ENCODE results near the gene SIX2.

SIX2 gene

DNA sequence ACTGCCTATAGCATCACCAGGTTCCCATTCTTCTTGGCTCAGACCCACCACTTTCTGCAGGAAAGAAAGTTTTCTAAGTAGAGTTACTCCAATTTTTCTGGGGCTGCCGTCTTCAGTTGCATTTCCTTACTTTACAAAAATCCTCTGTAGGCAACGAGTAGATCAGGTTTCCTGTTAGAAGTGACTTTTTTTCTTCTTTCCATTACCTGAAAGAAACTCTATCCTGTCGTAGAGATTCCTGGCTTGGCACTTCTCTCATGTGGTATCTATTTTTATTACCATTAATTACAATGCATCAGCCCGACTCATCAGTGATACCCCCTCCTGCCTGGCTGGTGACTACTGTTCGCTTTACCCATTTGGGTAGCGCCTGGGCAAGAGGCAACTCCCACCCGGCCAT is 5.6 kb upstream of the SIX2 start:
- no peak for DNase-seq

DNA sequence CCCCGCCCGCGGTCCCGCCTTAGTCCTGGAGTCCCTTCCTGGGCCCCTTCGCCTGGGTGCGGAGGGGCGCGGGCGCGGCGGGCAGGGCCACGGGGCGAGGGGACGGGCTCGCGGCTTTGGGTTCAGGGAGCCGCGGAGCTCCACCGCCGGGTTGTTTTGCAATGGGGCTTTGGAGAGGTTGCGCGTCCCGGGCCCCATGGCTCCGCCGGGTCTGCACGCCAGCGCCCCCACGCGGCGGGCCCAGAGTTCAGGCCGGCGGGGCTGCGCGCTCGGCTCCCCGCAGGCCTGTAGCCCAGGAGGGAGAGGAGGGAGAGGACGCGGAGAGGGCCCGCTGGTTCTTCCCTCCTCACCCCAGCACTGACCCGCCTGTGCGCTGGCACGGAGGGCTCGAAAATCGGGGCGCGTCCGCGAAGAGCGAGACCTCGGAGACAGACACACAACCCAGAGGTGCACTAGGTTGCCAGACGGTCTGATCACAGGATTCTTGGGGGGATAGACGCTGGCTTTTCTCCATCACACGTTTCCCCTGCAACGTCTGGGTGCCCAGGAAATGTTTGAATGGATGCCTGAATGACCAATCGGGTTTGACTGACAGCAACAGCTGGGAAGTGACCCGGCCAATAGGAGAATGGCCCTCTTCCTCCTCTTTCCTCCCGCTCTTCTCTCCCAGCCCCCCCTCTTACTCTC is 4.9 kb upstream of the SIX2 start:
- DNase-seq = peak; percentile 26

DNA sequence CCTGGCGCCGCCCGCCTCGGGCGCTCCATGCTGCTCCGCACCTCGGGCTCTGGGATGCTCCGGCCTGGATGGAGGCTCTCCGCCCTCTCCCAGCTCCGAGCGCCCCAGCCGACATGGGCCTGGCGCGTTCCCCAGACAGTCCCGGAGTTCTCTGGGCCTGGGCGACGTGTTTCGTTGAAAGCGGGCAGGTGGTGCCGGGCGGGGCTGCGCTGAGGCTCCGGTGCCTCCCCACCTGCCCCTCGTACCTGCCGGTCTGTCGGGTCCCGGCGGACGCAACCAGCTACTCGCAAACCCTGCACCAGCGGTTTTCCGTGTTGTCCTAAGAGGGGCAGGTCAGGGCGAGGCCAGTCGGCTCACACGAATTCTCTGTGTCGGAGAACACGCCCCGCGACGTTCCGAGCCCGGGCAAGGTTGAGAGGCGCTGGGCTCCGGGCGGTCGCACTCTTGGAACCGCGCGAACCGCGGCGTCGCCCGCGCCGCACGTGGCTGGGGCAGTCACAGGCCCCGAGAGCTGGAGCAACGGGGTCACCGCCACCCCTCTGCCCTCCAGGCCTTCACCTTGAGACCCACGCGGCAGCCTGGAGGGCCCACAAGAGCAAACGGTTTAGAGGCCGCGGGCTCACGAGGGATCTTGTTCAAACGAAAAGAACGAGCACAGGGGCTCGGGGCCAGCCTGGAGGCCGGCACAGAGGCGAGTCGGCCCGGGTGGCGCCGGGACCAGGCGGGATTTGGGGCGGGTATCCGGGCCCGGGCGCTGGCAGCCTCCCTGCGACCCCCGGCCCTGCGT is 4.2 kb upstream of the SIX2 start:
- DNase-seq = no peak

DNA sequence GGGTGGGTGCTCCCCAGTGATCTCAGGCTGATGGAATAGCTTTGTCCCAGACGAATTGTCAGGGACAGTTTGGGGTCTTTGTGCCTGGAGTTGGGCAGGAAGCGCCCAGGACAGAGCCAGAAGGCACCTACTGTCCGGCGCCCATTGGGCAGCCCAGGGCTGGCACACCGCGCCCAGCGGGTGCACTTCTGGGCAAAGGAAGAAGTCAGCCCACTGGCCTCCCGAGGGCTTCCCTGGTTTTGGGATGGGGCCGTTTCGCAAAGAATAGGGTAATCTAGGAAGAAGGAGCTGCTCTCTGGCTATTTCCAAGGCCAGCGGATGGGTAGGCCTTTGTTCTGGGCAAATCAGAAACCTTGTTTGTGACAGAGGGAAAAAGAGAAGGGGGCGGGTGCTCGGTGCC is 3.5 kb upstream of the SIX2 start:
- no peak for DNase-seq

DNA sequence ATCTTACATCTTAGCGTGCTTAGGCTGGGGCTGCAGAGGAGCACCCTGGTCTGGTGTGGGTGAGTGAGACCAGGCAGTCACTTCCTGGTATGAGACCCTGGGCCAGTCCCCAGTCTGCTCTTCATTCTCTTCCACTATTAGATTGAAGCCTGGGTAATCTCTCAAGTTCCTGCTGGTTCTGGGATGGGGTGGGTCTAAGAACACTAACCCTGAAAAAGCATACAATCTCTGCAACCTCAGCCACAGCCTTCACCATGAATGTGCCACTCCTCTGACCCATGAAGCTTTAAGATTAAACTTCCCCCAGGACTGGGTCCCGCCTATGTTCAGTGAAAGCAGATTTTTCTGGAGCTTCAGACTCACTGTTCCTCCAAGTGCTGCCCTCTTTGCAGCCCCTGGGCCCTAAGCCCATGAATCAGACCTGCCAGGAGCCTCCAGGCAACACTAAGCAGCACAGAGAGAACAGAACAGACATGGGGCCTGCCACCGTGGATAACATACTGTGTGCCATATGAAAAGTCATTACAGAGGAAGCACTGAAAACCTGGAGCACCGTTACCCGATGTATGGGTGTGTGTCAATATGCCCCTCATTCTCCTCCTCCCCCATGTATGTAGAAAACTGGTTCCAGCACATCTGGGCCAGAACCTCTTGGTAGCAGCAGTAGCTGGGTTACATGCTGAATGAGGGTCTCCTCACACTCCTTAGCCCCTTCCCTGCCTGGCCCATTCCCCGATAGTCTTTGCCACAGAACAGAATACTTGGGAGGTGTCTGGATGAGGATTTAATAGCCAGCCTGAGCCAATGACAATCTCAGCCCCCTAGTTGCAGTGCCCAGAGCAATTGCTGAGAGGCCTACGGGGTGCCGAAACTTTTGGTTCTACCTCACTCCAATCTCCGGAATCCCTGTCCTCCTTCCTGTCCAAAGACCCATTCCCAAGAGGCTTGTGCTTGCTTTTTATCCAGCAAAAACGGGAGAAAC is 2.7 kb upstream of the SIX2 start:
- DNase-seq = no peak

DNA sequence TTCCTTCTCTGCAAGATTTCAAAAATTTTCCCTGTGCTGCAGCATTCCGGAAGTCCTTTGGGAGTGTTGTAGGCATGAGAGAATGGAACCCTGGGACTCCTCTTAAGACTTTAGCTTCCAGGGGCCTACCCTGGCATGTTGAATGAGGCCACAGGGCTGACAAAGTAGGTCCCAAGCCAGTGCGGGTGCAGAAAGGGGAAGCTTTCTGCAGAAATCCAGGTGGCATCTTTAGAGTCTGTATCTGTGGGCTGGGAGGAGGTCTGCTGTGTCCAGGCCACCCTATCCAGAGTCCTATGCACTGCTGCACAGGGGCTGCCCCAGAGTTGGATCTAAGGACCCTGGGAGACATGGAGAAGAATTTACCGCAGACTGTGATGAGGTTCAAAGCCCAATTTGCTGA is 1.9 kb upstream of the SIX2 start:
- DNase-seq = no peak

DNA sequence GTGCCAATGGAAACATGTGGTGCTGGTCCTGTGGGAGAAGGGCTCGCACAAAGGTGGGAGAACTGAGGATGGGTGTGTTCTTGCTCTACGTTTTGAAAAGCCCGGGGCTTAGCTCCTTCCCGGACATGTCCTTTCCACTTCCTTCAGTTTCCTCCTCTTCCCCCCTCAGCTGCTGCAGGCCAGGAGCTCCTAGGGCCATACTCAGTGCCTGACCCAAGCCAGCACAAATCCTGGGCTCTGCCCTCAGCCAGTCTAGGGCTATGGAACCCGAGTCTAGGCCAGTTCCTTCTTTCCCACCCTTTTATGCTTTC is 1.4 kb upstream of the SIX2 start:
- DNase-seq = no peak

DNA sequence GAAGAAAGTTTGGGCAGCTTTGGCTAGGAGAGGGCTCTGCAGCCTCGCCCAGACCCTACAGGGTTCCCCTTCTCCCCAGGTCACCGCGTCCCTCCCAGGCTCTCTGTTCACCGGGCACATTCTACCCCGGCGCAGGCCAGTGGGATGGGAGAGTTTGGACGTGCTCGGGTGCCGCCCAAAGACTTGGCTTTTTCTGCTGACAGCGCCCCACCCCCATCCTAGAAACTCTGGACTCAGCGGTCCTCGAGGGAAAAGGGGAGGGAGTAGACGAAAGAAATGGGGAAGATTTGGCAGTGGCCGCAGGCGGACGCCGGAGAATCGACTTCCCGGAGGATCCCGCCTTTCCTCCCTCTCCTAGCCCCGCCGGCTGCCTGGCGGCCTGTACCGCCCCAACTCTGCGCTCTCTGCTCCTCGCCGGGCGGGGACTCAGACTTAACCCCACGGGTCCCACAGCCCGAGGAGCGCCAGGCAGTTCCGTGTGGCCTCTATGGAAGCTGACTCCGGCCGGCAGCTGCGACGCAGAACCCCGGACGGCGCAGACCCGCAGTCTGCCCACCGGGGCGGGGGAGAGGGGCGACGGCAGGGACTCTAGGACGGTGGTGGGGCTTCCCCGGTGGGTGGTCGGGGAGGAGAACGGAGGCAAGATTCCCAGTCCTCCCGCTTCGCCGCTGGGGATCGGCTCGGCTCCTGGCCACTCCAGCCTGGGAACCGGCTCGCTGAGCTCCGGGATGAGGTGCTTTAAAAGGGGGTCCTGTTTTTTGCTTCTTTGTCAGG is 863 bp upstream of the SIX2 start:
- DNase-seq = peak; percentile 20

DNA sequence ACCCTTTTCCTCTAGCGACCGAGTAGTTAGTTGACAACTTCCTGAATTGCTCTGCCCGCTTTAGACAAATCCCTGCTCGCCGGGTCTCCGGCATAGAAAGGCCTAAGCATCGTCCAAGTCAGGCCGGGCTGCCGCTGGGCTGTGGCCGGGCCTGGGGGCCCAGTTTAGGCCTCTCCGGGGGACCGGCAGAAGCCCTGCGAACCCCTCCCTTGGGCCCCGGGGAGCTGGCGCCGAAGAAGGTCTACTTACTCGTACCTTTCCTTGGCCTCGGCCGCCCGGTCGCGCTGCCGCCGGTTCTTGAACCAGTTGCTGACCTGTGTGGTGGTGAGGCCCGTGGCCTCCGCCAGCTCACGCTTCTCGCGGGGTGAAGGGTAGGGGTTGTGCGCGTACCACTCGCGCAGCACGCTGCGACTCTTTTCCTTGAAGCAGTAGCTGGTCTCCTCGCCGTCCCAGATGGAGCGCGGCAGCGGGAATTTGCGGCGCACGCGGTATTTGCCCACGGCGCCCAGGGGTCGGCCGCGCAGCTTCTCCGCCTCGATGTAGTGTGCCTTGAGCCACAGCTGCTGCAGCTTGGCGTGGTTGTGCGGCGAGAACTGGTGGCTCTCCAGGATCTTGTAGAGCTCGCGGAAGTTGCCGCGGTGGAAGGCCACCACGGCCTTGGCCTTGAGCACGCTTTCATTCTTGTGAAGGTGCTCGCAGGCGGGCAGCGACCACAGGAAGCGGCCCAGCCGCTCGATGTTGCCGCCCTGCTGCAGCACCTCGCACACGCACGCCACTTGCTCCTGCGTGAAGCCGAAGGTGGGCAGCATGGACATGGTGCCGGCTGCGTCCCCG is 739 bp downstream of the SIX2 start:
- peak; percentile 47 for DNase-seq

DNA sequence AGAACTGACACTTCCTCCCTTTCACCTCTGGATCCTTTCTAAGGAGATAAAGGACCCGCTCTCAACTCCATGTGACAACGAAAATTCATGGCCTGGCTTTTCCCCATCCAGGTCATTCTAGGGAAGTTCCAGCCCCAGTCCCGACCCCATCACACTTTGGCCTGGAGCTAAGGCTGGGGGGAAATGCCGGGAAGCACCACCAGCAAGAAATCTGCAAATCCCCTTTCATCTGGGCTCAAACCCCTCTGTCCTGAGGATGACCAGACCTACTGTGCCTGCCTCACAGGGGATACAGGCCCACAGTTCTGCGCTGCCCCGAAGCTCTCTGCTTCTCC is 1.3 kb downstream of the SIX2 start:
- DNase-seq = no peak

DNA sequence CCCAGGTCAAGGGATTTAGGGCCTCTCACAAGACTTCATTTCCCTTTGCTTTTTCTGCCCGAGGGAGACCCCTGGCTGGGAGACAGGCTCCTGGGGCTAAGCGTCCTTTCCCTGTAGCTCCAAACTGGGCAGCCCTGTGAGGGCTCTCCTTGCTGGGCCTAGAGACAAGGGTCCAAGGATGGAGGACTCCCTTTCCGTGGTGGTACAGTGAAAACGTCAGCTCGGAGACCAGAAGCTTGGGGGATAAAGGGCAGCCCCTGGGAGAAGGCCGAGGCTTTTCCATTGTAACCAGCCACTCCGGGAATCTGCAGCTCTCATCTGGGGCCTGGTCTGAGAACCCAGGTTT is 2.3 kb downstream of the SIX2 start:
- no peak for DNase-seq

DNA sequence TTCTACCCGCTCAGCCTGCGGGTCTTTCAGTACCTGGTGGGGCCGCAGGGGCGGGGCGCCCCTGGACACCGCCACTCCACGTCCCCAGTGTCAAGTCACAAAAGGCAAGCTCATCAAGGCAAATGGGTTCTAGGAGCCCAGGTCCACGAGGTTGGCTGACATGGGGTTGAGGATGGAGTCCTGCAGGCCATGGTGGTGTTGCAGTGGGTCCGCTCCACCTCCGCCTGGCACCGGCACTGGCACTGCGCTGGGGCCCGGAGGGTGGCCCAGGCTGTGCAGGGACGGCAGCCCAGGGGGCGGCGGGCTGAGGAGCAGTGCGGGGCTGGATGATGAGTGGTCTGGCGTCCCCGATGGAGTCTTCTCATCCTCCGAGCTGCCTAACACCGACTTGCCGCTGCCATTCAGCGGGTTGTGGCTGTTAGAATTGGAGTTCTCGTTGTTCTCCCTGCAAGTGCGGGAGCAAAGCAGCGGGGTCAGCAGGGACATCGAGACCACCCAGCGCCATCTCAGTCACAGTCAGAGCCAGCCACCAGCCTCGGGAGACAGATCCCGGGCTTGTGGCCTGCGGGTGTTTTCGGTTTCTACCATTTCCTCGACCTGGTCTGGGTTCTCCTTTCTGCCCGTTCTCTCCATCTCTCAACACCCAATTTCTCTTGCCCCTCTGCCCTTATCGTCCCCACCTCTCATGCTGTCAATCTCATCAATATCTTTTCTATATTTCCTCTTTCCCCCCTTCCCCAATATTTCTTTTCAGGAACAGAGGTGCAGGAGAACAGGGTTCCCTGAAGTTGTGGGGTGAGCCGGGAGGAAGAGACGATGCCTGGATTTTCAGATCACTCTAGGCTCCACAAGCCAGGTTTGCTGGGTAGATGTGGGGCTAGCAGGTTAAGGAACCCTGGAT is 3.0 kb downstream of the SIX2 start:
- no peak for DNase-seq

DNA sequence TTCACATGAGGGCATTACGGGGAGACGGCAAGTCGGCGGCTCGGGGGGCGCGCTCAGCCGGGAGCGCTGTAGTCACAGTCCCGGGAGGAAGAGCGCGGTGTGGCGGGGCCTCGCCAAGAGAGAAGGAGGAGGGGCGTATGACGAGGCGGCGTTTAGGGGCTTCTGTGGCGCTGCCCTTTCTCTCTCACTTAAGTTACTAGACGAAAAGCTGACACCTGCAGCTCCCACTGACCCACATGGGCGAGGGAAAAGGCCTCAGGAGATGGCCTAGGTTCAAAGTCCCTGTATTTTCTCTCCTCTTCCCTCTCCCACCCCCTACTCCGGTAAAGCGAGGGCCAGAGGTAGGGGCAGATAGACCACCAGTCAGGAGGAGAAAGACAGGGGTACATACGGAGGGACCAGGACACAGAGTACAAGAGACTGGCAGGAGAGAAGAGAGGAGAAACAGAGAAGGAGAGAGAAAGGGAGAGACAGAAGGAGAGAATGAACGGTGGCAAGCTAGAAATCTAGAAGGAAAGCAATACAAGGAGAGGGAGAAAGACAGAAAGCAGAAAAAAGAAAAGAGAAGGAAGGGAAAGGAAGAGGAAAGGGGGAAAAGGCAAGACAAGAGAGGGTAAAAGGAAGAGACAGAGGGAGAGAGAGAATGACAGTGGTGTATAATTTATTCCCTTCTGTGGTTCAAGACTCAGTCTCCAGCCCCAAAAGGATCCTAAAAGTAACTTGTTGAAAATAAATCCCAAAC is 3.8 kb downstream of the SIX2 start:
- DNase-seq = no peak

DNA sequence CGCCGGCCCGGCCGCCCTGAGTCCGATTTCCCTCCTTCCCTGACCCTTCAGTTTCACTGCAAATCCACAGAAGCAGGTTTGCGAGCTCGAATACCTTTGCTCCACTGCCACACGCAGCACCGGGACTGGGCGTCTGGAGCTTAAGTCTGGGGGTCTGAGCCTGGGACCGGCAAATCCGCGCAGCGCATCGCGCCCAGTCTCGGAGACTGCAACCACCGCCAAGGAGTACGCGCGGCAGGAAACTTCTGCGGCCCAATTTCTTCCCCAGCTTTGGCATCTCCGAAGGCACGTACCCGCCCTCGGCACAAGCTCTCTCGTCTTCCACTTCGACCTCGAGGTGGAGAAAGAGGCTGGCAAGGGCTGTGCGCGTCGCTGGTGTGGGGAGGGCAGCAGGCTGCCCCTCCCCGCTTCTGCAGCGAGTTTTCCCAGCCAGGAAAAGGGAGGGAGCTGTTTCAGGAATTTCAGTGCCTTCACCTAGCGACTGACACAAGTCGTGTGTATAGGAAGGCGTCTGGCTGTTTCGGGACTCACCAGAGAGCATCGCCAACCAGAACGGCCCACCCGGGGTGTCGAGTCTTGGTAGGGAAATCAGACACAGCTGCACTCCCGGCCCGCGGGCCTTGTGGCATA is 4.6 kb downstream of the SIX2 start:
- DNase-seq = no peak

DNA sequence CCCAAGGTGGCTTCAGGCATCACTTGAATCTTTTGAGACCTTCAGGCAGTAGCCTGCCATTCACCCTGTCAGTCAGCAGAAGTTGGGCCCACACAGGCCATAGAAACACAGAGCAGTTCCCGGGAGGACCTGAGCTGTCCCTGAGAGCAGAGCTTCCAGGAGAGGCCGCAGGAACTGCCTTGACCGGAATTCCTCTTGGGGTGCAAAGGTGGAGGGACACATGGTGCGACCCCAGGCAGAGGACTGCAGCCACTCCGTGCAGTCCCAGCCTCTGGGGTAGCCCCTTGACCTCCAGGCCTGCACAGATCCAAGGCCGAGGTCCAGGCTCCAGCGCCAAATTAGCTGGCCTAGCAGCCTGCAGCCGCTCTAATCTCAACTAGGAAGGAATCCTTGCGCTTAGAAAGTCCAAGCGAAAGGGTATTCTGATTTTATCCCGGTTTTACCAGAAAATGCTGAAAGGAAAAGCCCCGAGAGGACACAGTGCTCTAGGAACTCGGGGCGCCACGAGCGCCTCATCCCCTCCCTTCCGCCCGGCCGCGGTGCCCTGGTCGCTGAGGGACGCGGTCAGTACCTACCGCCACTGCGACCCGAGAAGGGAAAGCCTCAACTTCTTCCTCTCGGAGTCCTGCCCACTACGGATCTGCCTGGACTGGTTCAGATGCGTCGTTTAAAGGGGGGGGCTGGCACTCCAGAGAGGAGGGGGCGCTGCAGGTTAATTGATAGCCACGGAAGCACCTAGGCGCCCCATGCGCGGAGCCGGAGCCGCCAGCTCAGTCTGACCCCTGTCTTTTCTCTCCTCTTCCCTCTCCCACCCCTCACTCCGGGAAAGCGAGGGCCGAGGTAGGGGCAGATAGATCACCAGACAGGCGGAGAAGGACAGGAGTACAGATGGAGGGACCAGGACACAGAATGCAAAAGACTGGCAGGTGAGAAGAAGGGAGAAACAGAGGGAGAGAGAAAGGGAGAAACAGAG is 5.4 kb downstream of the SIX2 start:
- no peak for DNase-seq

DNA sequence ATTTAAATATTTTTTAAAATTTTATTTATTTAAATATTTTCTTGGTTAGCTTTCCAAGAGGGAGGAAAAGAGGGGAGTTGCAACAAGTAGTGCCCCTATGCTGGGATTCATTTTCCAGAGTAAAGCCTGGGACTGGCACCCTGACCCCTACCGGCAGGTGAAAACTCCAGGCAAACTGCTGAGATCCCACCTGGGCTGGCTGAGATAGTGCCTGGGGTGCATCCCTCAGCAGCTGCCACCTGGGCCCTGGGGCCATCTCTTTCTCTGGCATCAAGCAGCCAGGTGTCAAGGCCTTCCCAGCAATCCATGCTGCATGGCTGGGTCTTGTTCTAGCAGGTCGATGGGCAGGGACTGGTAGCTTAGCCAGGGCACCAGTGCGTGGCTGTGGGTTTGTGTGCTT is 6.6 kb downstream of the SIX2 start:
- no peak for DNase-seq

DNA sequence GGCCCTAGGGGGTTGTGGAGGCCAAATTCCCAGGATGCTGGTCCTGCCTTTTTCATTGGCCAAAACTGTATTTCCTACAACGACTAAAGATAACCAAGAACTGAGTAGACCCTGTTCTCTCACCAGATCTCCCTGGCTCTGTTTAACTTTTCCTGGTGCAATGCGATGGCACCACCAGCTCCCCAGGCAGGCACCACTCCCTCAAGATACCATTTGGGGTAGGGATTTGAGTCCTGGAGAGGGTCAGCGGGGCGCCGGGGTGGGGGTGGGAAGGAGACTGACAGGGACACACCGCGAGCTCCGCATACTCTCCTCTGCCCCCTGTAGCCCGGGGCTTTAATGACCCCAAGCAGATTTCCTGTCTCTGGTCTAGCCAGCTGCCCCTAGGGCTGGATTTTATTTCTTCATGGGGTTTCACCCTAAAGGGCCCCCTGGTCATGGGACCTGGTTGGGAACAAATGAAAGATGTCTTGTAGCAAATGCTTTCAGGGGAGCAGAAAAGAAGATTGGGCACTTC is 7.3 kb downstream of the SIX2 start:
- DNase-seq = no peak
